Activated CD4-positive, alpha-beta T cell treated with anti-CD3 and anti-CD28 coated beads for 48 hours (primary cell): ENCODE measurements around the gene UQCRC1.
"Not testable (repeated sequence)": the region's sequence is repeated elsewhere in the genome, so short reads cannot be mapped to it uniquely, and the experiment has no call there.

Source experiments
- DNase-seq: peaks from one replicate; pipeline ENCODE4 v3.0.0-alpha.2; 2020

The UQCRC1 gene

GRCh38 chr3:48553886-48554845, 55.3 kb downstream of the UQCRC1 start:
- DNase-seq: no peak

GRCh38 chr3:48553361-48553760, 56.1 kb downstream of the UQCRC1 start:
- DNase-seq: no peak

GRCh38 chr3:48552111-48552951, 57.1 kb downstream of the UQCRC1 start:
- no peak for DNase-seq

- DNase-seq: not testable (repeated sequence)
Observed at GRCh38 chr3:48551651-48552050, 57.8 kb downstream of the UQCRC1 start.
